SK-N-SH (cell line): Measurements from ENCODE around the gene C20orf204. TPM values are rescaled to one million over a fixed set of nuclear protein-coding genes. Genes with fewer than 3 reads are reported as not detected.

Experiments
- CTCF ChIA-PET: fragments of 300-600, 350-600 bp; formaldehyde crosslinking; extraction: SDS; loops from one replicate; lab custom pipeline; 2021; lab: Yijun Ruan, JAX
- POLR2A ChIA-PET: fragments of 350-600 bp; sonication (Branson Sonifier 250); formaldehyde crosslinking; extraction: SDS; loops from one replicate; lab custom pipeline; 2020; ENCODE audit warnings: antibody characterized with exemption, inconsistent platforms; lab: Yijun Ruan, JAX
- DNase-seq: peaks from one replicate; pipeline ENCODE4 v3.0.0; 2012
- H2AFZ ChIP-seq: fragments of 200-600 bp; sonication (generic); 2 replicates; pipeline ENCODE4 v1.8.1; 2016; ENCODE audit warnings: antibody characterized with exemption, mild to moderate bottlenecking, low read depth
- H3F3A ChIP-seq: fragments of 200-600 bp; sonication (generic); replicated peaks from 2 replicates; pipeline ENCODE3; 2016; ENCODE audit warnings: antibody characterized with exemption, mild to moderate bottlenecking; ENCODE audit not compliant: insufficient read depth
- H3K27ac ChIP-seq, 2 experiments: fragments of 200-500 bp in 1 of 2; fragments of 200-600 bp in 1 of 2; sonication (Bioruptor generic) in 1 of 2; sonication (generic), shearing (Covaris generic) in 1 of 2; 2 replicates each; pipeline versions ENCODE4 v1.5.1 to v1.6.1; 2014 to 2016; ENCODE audit warnings: low read depth in 2 of 2, inconsistent platforms in 1 of 2, low read length in 1 of 2, mild to moderate bottlenecking in 1 of 2, mixed read lengths in 1 of 2
- H3K27me3 ChIP-seq: fragments of 200-600 bp; sonication (generic), shearing (Covaris generic); 2 replicates; pipeline ENCODE4 v1.6.1; 2016; ENCODE audit warnings: mixed run types; ENCODE audit not compliant: insufficient read depth
- H3K36me3 ChIP-seq, 2 experiments: fragments of 200-500 bp in 1 of 2; fragments of 200-600 bp in 1 of 2; sonication (Bioruptor generic) in 1 of 2; sonication (generic) in 1 of 2; replicated peaks in 1 of 2; 2 replicates each; pipeline versions ENCODE3 to v1.5.1; 2014 to 2016; ENCODE audit warnings: low read length in 1 of 2, mild to moderate bottlenecking in 1 of 2; ENCODE audit not compliant: insufficient read depth in 2 of 2, control insufficient read depth in 1 of 2
- H3K4me1 ChIP-seq, 2 experiments: fragments of 200-500 bp in 1 of 2; fragments of 200-600 bp in 1 of 2; sonication (Bioruptor generic) in 1 of 2; sonication (generic), shearing (Covaris generic) in 1 of 2; 2 replicates each; pipeline versions ENCODE4 v1.5.1 to v1.6.1; 2014 to 2016; ENCODE audit warnings: low read depth in 1 of 2, low read length in 1 of 2, mixed run types in 1 of 2; ENCODE audit not compliant: insufficient read depth in 2 of 2, control insufficient read depth in 1 of 2
- H3K4me2 ChIP-seq: fragments of 200-600 bp; sonication (generic), shearing (Covaris generic); 2 replicates; pipeline ENCODE4 v1.6.1; 2017; ENCODE audit warnings: mixed run types
- H3K4me3 ChIP-seq, 2 experiments: fragments of 200-500 bp in 1 of 2; fragments of 200-600 bp in 1 of 2; sonication (Bioruptor generic) in 1 of 2; sonication (generic), shearing (Covaris generic) in 1 of 2; 2 replicates each; pipeline versions ENCODE4 v1.5.1 to v1.8.1; 2014 to 2016; ENCODE audit warnings: low read depth in 2 of 2, inconsistent platforms in 1 of 2, low read length in 1 of 2, mild to moderate bottlenecking in 1 of 2, mixed read lengths in 1 of 2, moderate library complexity in 1 of 2
- H3K79me2 ChIP-seq: fragments of 200-600 bp; sonication (generic); 2 replicates; pipeline ENCODE4 v1.8.1; 2017; ENCODE audit warnings: mild to moderate bottlenecking; ENCODE audit not compliant: insufficient read depth
- H3K9ac ChIP-seq: fragments of 200-600 bp; sonication (generic); 2 replicates; pipeline ENCODE4 v1.6.1; 2017; ENCODE audit warnings: mixed run types
- H3K9me2 ChIP-seq: fragments of 200-600 bp; sonication (generic); 2 replicates; pipeline ENCODE4 v1.6.1; 2017; ENCODE audit warnings: mixed run types
- H3K9me3 ChIP-seq: fragments of 200-600 bp; sonication (generic); 2 replicates; pipeline ENCODE4 v1.6.1; 2017; ENCODE audit warnings: mixed run types, mild to moderate bottlenecking, moderate library complexity
- H4K20me1 ChIP-seq: fragments of 200-600 bp; sonication (generic); 2 replicates; pipeline ENCODE4 v1.6.1; 2017; ENCODE audit warnings: mild to moderate bottlenecking, mixed run types; ENCODE audit not compliant: insufficient read depth
- CHD2 ChIP-seq: fragments of 150-350 bp; IDR thresholded peaks from 2 replicates; pipeline ENCODE4 v1.6.1; 2018; ENCODE audit warnings: low read length; ENCODE audit not compliant: partially characterized antibody
- EZH2phosphoT487 ChIP-seq: fragments of 200-600 bp; sonication (generic); IDR thresholded peaks from 2 replicates; pipeline ENCODE4 v1.6.1; 2017; ENCODE audit warnings: low read depth, mixed run types, mild to moderate bottlenecking, antibody characterized with exemption, moderate library complexity, borderline replicate concordance
- FOSL2 ChIP-seq: IDR thresholded peaks from 2 replicates; pipeline ENCODE4 v1.4.0; 2012; ENCODE audit warnings: low read depth, mild to moderate bottlenecking, moderate library complexity, borderline replicate concordance
- FOXJ3 ChIP-seq: sonication (generic); formaldehyde crosslinking; IDR thresholded peaks from 2 replicates; pipeline ENCODE4 v1.5.1; 2020; ENCODE audit warnings: mild to moderate bottlenecking, missing genetic modification reagents
- FOXM1 ChIP-seq: IDR thresholded peaks from 2 replicates; pipeline ENCODE4 v1.4.0; 2012; ENCODE audit warnings: low read depth, mild to moderate bottlenecking
- NFIC ChIP-seq: IDR thresholded peaks from 2 replicates; pipeline ENCODE4 v1.4.0; 2012; ENCODE audit warnings: borderline replicate concordance
- RAD21 ChIP-seq: IDR thresholded peaks from 2 replicates; pipeline ENCODE4 v1.6.1; 2012; ENCODE audit warnings: mild to moderate bottlenecking, low read length
- RFX5 ChIP-seq: IDR thresholded peaks from 2 replicates; pipeline ENCODE4 v1.6.1; 2012; ENCODE audit warnings: mild to moderate bottlenecking, improper control_type of control experiment, low read length
- SMC3 ChIP-seq: IDR thresholded peaks from 2 replicates; pipeline ENCODE4 v1.6.1; 2012; ENCODE audit warnings: low read depth, low read length, improper control_type of control experiment
- TAF1 ChIP-seq: IDR thresholded peaks from 2 replicates; pipeline ENCODE4 v1.6.1; 2012; ENCODE audit warnings: low read depth, mild to moderate bottlenecking, low read length, moderate library complexity, borderline replicate concordance
- TCF12 ChIP-seq: IDR thresholded peaks from 2 replicates; pipeline ENCODE4 v1.4.0; 2012
- YY1 ChIP-seq: IDR thresholded peaks from 2 replicates; pipeline ENCODE4 v1.4.0; 2012; ENCODE audit warnings: low read depth, mild to moderate bottlenecking
- WGBS: methylation state at CpG from one replicate; pipeline ENCODE4 v1.1.6; 2017; ENCODE audit warnings: low lambda C conversion rate; 5-methylcytosine and 5-hydroxymethylcytosine counted together
- polyA plus RNA-seq, 3 experiments: library from polyadenylated mRNA; depleted of rRNA; stranded (reverse); fragments of >200 nt; gene quantifications; 2 replicates each; pipeline ENCODE4 v1.2.3, GENCODE V29; 2012
- TF ChIP-seq, protein P1 (sequence below): IDR thresholded peaks from 2 replicates; pipeline ENCODE4 v1.4.0; 2012; ENCODE audit warnings: low read depth, borderline replicate concordance
- TF ChIP-seq, protein P2 (sequence below): IDR thresholded peaks from 2 replicates; pipeline ENCODE4 v1.4.0; 2012; ENCODE audit warnings: low read depth, borderline replicate concordance
- TF ChIP-seq, protein P3 (sequence below): IDR thresholded peaks from 2 replicates; pipeline ENCODE4; 2012
- TF ChIP-seq, protein P4 (sequence below): IDR thresholded peaks from 2 replicates; pipeline ENCODE4 v1.6.1; 2012; ENCODE audit warnings: mild to moderate bottlenecking, low read depth, low read length, moderate library complexity
- TF ChIP-seq, protein P5 (sequence below): fragments of 150-350 bp; IDR thresholded peaks from 2 replicates; pipeline ENCODE4 v1.6.1; 2016; ENCODE audit warnings: mild to moderate bottlenecking, low read depth, low read length
- TF ChIP-seq, protein P6 (sequence below): fragments of 200-600 bp; sonication (generic); IDR thresholded peaks from 2 replicates; pipeline ENCODE4 v1.6.1; 2017; ENCODE audit warnings: antibody characterized with exemption, mild to moderate bottlenecking, moderate library complexity

Gene C20orf204
- polyA plus RNA-seq, 1 of the 3 experiments (the other 2 are of a cell fraction), result 0.21 TPM

DNA sequence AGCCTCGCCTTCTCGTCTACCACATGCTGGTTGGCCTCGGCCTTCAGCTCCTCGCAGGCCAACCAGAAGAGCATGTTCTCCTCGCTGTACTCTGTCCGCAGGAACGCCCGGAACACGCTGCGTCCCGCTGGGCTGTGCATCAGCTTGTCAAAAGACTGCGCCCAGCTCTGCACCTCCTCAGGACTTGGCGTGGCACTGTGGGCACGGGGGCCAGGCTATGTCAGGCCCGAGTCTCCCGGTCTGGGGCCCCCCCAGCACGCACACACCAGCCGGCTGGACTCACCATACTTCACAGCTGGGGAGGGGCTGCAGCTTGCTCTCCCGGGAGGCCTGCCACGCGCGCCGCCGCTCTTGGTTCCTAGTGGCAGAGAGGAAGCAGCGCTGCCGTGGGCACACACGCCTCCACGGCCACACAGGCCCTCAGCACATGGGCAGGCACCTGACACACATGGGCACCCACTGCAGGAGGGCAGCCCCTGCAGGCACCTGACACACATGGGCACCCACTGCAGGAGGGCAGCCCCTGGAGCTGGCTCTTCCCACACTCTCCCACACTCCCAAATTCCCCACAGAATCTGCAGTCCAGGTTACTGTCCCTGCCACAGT, 38.3 kb downstream of the C20orf204 start (continued):
- TF ChIP-seq TAF1, result no peak
- TF ChIP-seq RAD21, result no peak
- no peak for TF ChIP-seq EZH2phosphoT487
- no peak for TF ChIP-seq FOSL2
- no peak for TF ChIP-seq FOXM1
- no peak for TF ChIP-seq YY1

DNA sequence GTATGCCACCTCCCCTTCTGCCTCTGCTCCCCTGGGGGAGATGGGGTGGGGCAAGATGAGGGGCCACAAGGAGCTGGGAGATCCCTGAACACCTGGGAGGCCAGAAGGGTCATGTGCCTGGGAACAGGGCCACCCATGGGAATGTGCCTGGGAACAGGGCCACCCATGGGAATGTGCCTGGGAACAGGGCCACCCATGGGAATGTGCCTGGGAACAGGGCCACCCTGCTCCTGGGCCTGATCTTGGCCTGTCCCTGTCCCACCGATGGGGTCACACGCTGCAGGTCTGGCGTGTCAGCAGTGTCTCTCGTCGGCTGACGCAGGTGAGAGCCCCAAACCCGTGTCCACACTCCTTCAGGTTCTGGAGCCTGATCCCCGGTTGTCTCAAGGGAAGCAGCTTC, 39.0 kb downstream of the C20orf204 start:
- H3K9me3 ChIP-seq, result no peaks in the 10 kb centered on the region
- no peaks in the 10 kb centered on the region for H3K9me2 ChIP-seq
- H3F3A ChIP-seq, result peaks cover 3% of the 10 kb centered on the region
- no peak overlapping the region for H3K27ac ChIP-seq
- no peak for DNase-seq
- no peaks in the 10 kb centered on the region for H3K79me2 ChIP-seq
- H3K27me3 ChIP-seq, result no peaks in the 10 kb centered on the region
- WGBS, result 97% methylated on average over 8 of the region's 8 CpGs
- ChIA-PET POLR2A (interaction anchor here (0.8 kb wide), 1 partner anchor 12 kb away, joined by 3 read pairs; the partner anchor contains the start of gene TCEA2), CTCF (interaction anchor here (0.6 to 12.9 kb wide), 4 partner anchors 17 to 45 kb away, joined by 3 to 252 read pairs (median 3); partner anchors contain the start of gene NPBWR2)
- no peak overlapping the region for H2AFZ ChIP-seq
- no peak overlapping the region for H3K4me2 ChIP-seq
- H3K36me3 ChIP-seq, result peaks cover 0 to 17% of the 10 kb centered on the region in 2 experiments
- TF ChIP-seq, protein P1, sequence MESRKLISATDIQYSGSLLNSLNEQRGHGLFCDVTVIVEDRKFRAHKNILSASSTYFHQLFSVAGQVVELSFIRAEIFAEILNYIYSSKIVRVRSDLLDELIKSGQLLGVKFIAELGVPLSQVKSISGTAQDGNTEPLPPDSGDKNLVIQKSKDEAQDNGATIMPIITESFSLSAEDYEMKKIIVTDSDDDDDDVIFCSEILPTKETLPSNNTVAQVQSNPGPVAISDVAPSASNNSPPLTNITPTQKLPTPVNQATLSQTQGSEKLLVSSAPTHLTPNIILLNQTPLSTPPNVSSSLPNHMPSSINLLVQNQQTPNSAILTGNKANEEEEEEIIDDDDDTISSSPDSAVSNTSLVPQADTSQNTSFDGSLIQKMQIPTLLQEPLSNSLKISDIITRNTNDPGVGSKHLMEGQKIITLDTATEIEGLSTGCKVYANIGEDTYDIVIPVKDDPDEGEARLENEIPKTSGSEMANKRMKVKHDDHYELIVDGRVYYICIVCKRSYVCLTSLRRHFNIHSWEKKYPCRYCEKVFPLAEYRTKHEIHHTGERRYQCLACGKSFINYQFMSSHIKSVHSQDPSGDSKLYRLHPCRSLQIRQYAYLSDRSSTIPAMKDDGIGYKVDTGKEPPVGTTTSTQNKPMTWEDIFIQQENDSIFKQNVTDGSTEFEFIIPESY, result no peak
- TF ChIP-seq, protein P2, sequence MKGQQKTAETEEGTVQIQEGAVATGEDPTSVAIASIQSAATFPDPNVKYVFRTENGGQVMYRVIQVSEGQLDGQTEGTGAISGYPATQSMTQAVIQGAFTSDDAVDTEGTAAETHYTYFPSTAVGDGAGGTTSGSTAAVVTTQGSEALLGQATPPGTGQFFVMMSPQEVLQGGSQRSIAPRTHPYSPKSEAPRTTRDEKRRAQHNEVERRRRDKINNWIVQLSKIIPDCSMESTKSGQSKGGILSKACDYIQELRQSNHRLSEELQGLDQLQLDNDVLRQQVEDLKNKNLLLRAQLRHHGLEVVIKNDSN, result no peak
- TF ChIP-seq, protein P3, sequence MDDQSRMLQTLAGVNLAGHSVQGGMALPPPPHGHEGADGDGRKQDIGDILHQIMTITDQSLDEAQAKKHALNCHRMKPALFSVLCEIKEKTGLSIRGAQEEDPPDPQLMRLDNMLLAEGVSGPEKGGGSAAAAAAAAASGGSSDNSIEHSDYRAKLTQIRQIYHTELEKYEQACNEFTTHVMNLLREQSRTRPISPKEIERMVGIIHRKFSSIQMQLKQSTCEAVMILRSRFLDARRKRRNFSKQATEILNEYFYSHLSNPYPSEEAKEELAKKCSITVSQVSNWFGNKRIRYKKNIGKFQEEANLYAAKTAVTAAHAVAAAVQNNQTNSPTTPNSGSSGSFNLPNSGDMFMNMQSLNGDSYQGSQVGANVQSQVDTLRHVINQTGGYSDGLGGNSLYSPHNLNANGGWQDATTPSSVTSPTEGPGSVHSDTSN, result no peak
- TF ChIP-seq, protein P4, sequence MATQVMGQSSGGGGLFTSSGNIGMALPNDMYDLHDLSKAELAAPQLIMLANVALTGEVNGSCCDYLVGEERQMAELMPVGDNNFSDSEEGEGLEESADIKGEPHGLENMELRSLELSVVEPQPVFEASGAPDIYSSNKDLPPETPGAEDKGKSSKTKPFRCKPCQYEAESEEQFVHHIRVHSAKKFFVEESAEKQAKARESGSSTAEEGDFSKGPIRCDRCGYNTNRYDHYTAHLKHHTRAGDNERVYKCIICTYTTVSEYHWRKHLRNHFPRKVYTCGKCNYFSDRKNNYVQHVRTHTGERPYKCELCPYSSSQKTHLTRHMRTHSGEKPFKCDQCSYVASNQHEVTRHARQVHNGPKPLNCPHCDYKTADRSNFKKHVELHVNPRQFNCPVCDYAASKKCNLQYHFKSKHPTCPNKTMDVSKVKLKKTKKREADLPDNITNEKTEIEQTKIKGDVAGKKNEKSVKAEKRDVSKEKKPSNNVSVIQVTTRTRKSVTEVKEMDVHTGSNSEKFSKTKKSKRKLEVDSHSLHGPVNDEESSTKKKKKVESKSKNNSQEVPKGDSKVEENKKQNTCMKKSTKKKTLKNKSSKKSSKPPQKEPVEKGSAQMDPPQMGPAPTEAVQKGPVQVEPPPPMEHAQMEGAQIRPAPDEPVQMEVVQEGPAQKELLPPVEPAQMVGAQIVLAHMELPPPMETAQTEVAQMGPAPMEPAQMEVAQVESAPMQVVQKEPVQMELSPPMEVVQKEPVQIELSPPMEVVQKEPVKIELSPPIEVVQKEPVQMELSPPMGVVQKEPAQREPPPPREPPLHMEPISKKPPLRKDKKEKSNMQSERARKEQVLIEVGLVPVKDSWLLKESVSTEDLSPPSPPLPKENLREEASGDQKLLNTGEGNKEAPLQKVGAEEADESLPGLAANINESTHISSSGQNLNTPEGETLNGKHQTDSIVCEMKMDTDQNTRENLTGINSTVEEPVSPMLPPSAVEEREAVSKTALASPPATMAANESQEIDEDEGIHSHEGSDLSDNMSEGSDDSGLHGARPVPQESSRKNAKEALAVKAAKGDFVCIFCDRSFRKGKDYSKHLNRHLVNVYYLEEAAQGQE, result no peak
- TF ChIP-seq, protein P5, sequence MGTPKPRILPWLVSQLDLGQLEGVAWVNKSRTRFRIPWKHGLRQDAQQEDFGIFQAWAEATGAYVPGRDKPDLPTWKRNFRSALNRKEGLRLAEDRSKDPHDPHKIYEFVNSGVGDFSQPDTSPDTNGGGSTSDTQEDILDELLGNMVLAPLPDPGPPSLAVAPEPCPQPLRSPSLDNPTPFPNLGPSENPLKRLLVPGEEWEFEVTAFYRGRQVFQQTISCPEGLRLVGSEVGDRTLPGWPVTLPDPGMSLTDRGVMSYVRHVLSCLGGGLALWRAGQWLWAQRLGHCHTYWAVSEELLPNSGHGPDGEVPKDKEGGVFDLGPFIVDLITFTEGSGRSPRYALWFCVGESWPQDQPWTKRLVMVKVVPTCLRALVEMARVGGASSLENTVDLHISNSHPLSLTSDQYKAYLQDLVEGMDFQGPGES, result no peak
- TF ChIP-seq FOXJ3 (CRISPR knock-in tag) (no peak), TCF12 (no peak), RFX5 (no peak), CHD2 (no peak), SMC3 (no peak), RAD21 (no peak), NFIC (no peak)
- TF ChIP-seq, protein P6, sequence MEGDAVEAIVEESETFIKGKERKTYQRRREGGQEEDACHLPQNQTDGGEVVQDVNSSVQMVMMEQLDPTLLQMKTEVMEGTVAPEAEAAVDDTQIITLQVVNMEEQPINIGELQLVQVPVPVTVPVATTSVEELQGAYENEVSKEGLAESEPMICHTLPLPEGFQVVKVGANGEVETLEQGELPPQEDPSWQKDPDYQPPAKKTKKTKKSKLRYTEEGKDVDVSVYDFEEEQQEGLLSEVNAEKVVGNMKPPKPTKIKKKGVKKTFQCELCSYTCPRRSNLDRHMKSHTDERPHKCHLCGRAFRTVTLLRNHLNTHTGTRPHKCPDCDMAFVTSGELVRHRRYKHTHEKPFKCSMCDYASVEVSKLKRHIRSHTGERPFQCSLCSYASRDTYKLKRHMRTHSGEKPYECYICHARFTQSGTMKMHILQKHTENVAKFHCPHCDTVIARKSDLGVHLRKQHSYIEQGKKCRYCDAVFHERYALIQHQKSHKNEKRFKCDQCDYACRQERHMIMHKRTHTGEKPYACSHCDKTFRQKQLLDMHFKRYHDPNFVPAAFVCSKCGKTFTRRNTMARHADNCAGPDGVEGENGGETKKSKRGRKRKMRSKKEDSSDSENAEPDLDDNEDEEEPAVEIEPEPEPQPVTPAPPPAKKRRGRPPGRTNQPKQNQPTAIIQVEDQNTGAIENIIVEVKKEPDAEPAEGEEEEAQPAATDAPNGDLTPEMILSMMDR, result no peak
- no peak overlapping the region for H3K9ac ChIP-seq
- H3K4me3 ChIP-seq, result no peak overlapping the region
- no peaks in the 10 kb centered on the region for H4K20me1 ChIP-seq
- H3K4me1 ChIP-seq, result peaks cover 12 to 13% of the 10 kb centered on the region in 2 experiments; a peak in 3 of 4 replicates
